Left lung (tissue), 14 donors: Measurements from ENCODE around the gene KLF13. TPM values are rescaled to one million over a fixed set of nuclear protein-coding genes. Genes with fewer than 3 reads are reported as not detected.

ENCODE experiments used
- ATAC-seq: fragments of 200-7000 bp; cut with Tn5 transposase; one replicate; pipeline ENCODE4 v1.9.1; 2020; ENCODE audit warnings: moderate library complexity
- DNase-seq, 4 donors: peaks; one replicate each; pipeline ENCODE4 v3.0.0-alpha.2; 2013 to 2020
- H3K27ac ChIP-seq, 2 donors: fragments of 200-600 bp; sonication (generic) in 1 of 2; one replicate each; pipeline versions ENCODE4 v1.5.0 to v1.8.0; 2020 to 2021
- H3K27me3 ChIP-seq, 2 donors: fragments of 200-600 bp; sonication (generic) in 1 of 2; one replicate each; pipeline versions ENCODE4 v1.5.0 to v1.8.0; 2020 to 2021
- H3K36me3 ChIP-seq, 2 donors: fragments of 200-600 bp; sonication (generic) in 1 of 2; one replicate each; pipeline versions ENCODE4 v1.5.0 to v1.8.0; 2020 to 2021
- H3K4me1 ChIP-seq, 2 donors: fragments of 200-600 bp; one replicate each; pipeline ENCODE4 v1.8.0; 2021
- H3K4me3 ChIP-seq, 2 donors: fragments of 200-600 bp; sonication (generic) in 1 of 2; one replicate each; pipeline versions ENCODE4 v1.5.0 to v1.8.0; 2020 to 2021; ENCODE audit warnings: mild to moderate bottlenecking in 1 of 2
- H3K9me3 ChIP-seq, 2 donors: fragments of 200-600 bp; sonication (generic) in 1 of 2; one replicate each; pipeline versions ENCODE4 v1.5.0 to v1.8.0; 2020 to 2021
- CTCF ChIP-seq, 2 donors: fragments of 200-600 bp; sonication (generic) in 1 of 2; IDR thresholded peaks; one replicate each; pipeline versions ENCODE4 v1.5.0 to v1.8.0; 2021; ENCODE audit warnings: antibody characterized with exemption in 2 of 2
- intact Hi-C, 2 donors: fragments of 100-400 bp; cut with DNase I; formaldehyde crosslinking; loops; one replicate each; pipeline versions ENCODE4 v1.11.2 to v1.14.2; 2022
- long read RNA-seq, 12 donors: library from polyadenylated mRNA in 2 of 12; unstranded in 2 of 12; transcript quantifications; one replicate each; pipeline ENCODE4 v2.0.0 and lab custom pipeline, GENCODE V29; 2019 to 2026
- polyA plus RNA-seq, 6 donors: library from polyadenylated mRNA; unstranded; fragments of 120-200 nt; gene quantifications; one replicate each; pipeline ENCODE4 v1.2.1, GENCODE V29; 2013; ENCODE audit not compliant: insufficient read length in 6 of 6
- total RNA-seq, 2 donors: library from RNA; stranded (reverse); fragmentation: NEBNext Ultra II Directional; extraction: Animal tissue kit (Norgen Biotek cat#: 25700); gene quantifications; one replicate each; pipeline ENCODE4 v1.2.1, GENCODE V29; 2021
- donor health status: DM: no; HTN: yes; CAD: no.
- donor health status: DM: no; HTN: no; CAD: no.

The KLF13 gene
- total RNA-seq (100 to 1,000 TPM; 110 to 116 TPM), polyA plus RNA-seq (10 to 100 TPM; 44.7 to 69.5 (median 58.2) TPM)
- long read RNA-seq, donor 1, full-length matches to known transcripts, result 16 of 41 reads
- long read RNA-seq, donor 1, partial matches to known transcripts, result 25 of 41 reads
- long read RNA-seq, donor 1, other reads (novel, unspliced or antisense), result 0 of 41 reads
- long read RNA-seq, donor 2, full-length matches to known transcripts, result 11 of 11 reads
- long read RNA-seq, donor 2, partial matches to known transcripts, result 0 of 11 reads
- long read RNA-seq, donor 2, other reads (novel, unspliced or antisense), result 0 of 11 reads
- long read RNA-seq, donor 3, full-length matches to known transcripts, result 6 of 6 reads
- long read RNA-seq, donor 3, partial matches to known transcripts, result 0 of 6 reads
- long read RNA-seq, donor 3, other reads (novel, unspliced or antisense), result 0 of 6 reads
- long read RNA-seq, donor 4, full-length matches to known transcripts, result 2 of 11 reads
- long read RNA-seq, donor 4, partial matches to known transcripts, result 5 of 11 reads
- long read RNA-seq, donor 4, other reads (novel, unspliced or antisense), result 4 of 11 reads
- long read RNA-seq, donor 5, full-length matches to known transcripts, result 18 of 18 reads
- long read RNA-seq, donor 5, partial matches to known transcripts, result 0 of 18 reads
- long read RNA-seq, donor 5, other reads (novel, unspliced or antisense), result 0 of 18 reads
- long read RNA-seq, donor 6, full-length matches to known transcripts, result 7 of 7 reads
- long read RNA-seq, donor 6, partial matches to known transcripts, result 0 of 7 reads
- long read RNA-seq, donor 6, other reads (novel, unspliced or antisense), result 0 of 7 reads
- long read RNA-seq, donor 7, full-length matches to known transcripts, result 3 of 3 reads
- long read RNA-seq, donor 7, partial matches to known transcripts, result 0 of 3 reads
- long read RNA-seq, donor 7, other reads (novel, unspliced or antisense), result 0 of 3 reads
- long read RNA-seq, donor 8, full-length matches to known transcripts, result 14 of 14 reads
- long read RNA-seq, donor 8, partial matches to known transcripts, result 0 of 14 reads
- long read RNA-seq, donor 8, other reads (novel, unspliced or antisense), result 0 of 14 reads
- long read RNA-seq, donor 9, result 0 reads
- long read RNA-seq, donor 10, partial matches to known transcripts, result 0 of 1 reads
- long read RNA-seq, donor 10, other reads (novel, unspliced or antisense), result 1 of 1 reads
- long read RNA-seq, donor 11, result 0 reads
- long read RNA-seq, donor 12, full-length matches to known transcripts, result 10 of 10 reads
- long read RNA-seq, donor 12, partial matches to known transcripts, result 0 of 10 reads
- long read RNA-seq, donor 12, other reads (novel, unspliced or antisense), result 0 of 10 reads

DNA sequence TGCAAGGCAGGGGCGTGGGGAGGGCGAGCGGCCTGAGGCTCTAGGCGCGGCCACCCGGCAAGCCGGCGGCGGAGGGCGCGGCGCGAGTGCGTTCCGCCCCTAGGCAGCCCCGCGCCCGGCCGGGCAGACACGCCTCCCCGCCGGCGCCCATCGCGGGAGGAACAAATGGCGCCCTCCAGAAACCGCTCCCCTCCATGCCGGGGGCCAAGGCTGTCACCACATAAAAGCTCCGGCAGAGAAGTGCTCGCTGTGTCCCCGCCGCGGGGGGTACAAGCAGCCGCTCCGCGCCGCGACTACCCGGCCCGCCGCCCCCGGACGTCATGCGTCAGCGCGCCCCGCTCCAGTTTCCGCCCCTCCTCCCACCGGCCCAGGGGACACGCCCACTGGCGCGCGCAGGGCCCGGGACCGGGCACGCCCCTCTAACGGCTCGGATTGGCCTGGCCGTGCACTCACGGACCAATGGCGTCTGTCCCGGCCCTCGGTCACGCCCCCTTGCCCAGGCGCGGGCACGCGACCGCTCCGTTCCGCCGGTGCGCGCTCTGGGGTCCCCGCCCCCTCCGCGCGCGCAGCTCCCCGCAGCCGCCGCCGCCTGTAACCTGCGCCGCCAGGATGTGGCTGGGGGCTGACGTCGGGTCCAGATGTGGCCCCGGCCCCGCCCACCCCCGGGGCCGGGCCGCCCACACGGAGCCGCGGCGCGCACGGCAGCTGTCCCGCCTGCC lies at the start of gene KLF13:
Gene KLF13 (plus strand): TSS at position 680 of the 719 bp plus-strand sequence. CDS start 378 bp downstream, outside the sequence.
- Histone ChIP-seq H3K9me3 (peaks cover 0 to 2% of the 10 kb centered on the region in 2 donors), H3K27me3 (no peaks in the 10 kb centered on the region), H3K27ac (peak within 1 kb of the TSS; percentile 99 to 100), H3K36me3 (peaks cover 0 to 3% of the 10 kb centered on the region in 2 donors), H3K4me1 (peaks cover 18 to 52% of the 10 kb centered on the region in 2 donors), H3K4me3 (peak within 1 kb of the TSS; percentile 91 to 97)
- DNase-seq, result peak; percentile 98 to 99 (median 99)
- peak; percentile 87 for ATAC-seq
- intact Hi-C loops, result loop anchor here in 1 of 2 donors (5.0 kb wide), 1 partner anchor 114 kb away; no protein-coding TSS in a partner anchor
- TF ChIP-seq CTCF (IDR thresholded peaks at IDR 0.05), result no peak

DNA sequence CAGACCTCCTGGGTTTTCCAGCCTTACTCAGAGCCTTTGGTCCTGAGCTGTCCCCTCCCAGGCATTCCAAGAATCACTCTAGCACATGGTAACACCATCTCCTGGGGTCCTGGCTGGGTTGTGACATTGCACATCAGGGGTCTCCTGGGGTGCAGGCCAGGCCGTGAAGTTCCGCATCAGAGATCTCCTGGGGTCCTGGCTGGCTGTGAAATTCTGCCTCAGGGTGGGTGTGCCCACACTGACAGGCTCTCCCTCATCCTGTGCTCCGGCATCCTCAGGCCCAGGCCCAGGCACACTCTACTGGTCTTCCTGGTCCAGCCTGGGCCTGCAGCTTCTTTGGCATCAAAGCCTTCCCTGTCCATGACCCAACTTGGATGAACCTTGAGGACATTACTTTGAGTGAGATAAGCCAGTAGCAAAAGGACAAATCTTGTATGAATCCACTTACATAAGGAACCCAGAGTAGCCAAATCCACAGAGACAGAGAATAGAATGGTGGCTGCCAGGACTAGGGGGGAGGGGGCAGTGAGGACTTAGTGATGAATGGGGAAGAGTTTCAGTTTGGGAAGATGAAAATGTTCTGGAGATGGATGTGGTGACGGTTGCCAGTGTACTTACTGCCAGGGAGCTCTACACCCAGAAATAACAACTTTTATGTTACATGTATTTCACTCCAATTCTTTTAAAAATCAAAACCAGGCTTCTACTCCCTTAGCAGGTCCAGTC lies 49.1 kb upstream of the KLF13 start:
- H3K36me3 ChIP-seq, result no peaks in the 10 kb centered on the region
- intact Hi-C loops, result no loop called here
- DNase-seq, result no peak
- TF ChIP-seq CTCF (IDR thresholded peaks at IDR 0.05), result no peak
- no peaks in the 10 kb centered on the region for H3K27me3 ChIP-seq
- H3K9me3 ChIP-seq, result no peaks in the 10 kb centered on the region
- peaks cover 0 to 27% of the 10 kb centered on the region in 2 donors for H3K4me1 ChIP-seq
- H3K27ac ChIP-seq, result no peak overlapping the region
- no peak for ATAC-seq
- no peak overlapping the region for H3K4me3 ChIP-seq

DNA sequence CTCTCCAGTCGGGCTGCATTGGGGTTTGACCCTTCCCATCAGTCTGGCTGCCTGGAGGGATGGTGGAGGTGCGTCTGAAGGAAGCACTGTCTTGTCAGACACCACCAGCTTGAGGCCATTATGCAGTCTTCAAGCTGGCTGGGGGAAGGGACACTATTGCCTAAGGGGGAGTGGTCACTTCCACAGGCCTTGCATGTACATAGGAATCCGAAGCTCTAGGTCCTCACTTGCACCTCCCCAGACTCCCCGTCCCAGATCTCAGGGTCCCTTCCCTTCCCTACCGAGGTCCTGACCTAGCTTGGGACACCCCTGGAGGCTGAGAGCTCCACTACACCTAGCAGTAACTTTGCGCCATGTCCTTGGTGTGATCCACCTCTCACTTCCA lies 48.6 kb upstream of the KLF13 start:
- peaks cover 0 to 22% of the 10 kb centered on the region in 2 donors for H3K4me1 ChIP-seq
- no peak for TF ChIP-seq CTCF (IDR thresholded peaks at IDR 0.05)
- no peaks in the 10 kb centered on the region for H3K36me3 ChIP-seq
- DNase-seq, result no peak
- intact Hi-C loops, result no loop called here
- H3K27me3 ChIP-seq, result no peaks in the 10 kb centered on the region
- no peak overlapping the region for H3K27ac ChIP-seq
- H3K4me3 ChIP-seq, result no peak overlapping the region
- no peaks in the 10 kb centered on the region for H3K9me3 ChIP-seq
- no peak for ATAC-seq

DNA sequence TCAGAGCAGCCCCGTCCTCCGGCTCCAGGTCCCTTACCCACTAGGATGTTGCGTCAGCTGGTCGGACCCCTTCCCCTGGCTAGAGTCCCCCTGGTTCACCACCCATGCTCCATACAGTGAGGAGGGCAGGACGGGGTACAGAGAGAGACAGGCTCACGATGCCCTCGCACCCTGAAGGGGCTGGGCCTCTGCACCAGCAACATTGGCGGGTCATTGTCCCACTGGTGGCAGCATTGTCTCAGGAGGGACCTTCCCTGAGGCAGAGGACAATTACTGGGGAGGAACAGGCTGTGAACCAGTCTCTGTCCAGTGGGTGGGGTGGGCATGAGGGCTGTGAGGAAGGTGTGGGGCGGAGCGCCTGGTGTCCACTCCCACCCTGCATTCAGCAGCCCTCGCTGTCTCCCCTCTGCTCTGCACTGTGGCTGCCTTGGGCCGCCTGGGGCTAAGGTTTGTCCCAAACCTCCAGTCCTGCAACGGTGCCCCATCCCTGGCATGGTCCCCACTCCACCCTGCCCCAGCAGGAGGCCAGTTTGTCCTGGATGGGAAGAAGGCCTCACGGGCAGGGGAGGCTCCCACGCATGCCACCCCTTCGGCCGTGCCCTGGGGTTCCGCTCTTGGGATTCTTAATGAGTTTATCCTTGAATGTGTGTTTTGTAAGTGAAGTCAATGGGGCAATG lies 48.0 kb upstream of the KLF13 start:
- Histone ChIP-seq H3K4me1 (peaks cover 0 to 15% of the 10 kb centered on the region in 2 donors), H3K27me3 (no peaks in the 10 kb centered on the region), H3K4me3 (no peak overlapping the region), H3K27ac (no peak overlapping the region), H3K36me3 (no peaks in the 10 kb centered on the region), H3K9me3 (no peaks in the 10 kb centered on the region)
- TF ChIP-seq CTCF (IDR thresholded peaks at IDR 0.05), result no peak
- DNase-seq (no peak), ATAC-seq (no peak)
- intact Hi-C loops, result no loop called here
